HEK293 (cell line): ENCODE results near the gene USP32.
A peak's percentile ranks its signal among the peaks of the same experiment; 100 is the strongest.

Experiments
- CTCF ChIA-PET: fragments of 350-600 bp; formaldehyde crosslinking; extraction: SDS; loops from one replicate; lab custom pipeline; 2021; ENCODE audit warnings: antibody characterized with exemption; lab: Yijun Ruan, JAX
- POLR2A ChIA-PET: fragments of 300-600 bp; formaldehyde crosslinking; extraction: SDS; loops from one replicate; lab custom pipeline; 2020; ENCODE audit warnings: antibody characterized with exemption, inconsistent platforms; lab: Yijun Ruan, JAX
- H3K27ac ChIP-seq: fragments of 200-500 bp; sonication (Bioruptor generic); 2 replicates; pipeline ENCODE4 v1.5.1; 2014; ENCODE audit warnings: low read depth, low read length, control low read depth, inconsistent platforms; ENCODE audit errors: extremely low read depth
- H3K36me3 ChIP-seq, 2 experiments: fragments of 200-500 bp in 1 of 2; sonication (Bioruptor generic) in 1 of 2; 1 replicate in 1 of 2; 2 replicates in 1 of 2; pipeline ENCODE4 v1.5.1; 2014 to 2017; ENCODE audit warnings: inconsistent platforms in 2 of 2, low read length in 2 of 2; ENCODE audit not compliant: control insufficient read depth in 2 of 2, insufficient read depth in 1 of 2
- H3K4me1 ChIP-seq: fragments of 200-500 bp; sonication (Bioruptor generic); 2 replicates; pipeline ENCODE4 v1.5.1; 2014; ENCODE audit warnings: mild to moderate bottlenecking, low read length, inconsistent platforms; ENCODE audit not compliant: control insufficient read depth, insufficient read depth
- H3K4me3 ChIP-seq: 2 replicates; pipeline ENCODE4 v1.5.1; 2011; ENCODE audit warnings: low read depth, mild to moderate bottlenecking, control low read depth, low read length, moderate library complexity
- H3K9me3 ChIP-seq: fragments of 200-500 bp; sonication (Bioruptor generic); 2 replicates; pipeline ENCODE4 v1.5.1; 2014; ENCODE audit warnings: low read depth, low read length, inconsistent platforms; ENCODE audit not compliant: control insufficient read depth, insufficient read depth
- GLIS2 ChIP-seq: fragments of 450-650 bp; formaldehyde crosslinking; IDR thresholded peaks from 2 replicates; pipeline ENCODE4 v1.5.1; 2016; ENCODE audit warnings: missing biosample characterization, missing genetic modification characterization
- HOXA7 ChIP-seq: sonication (generic); formaldehyde crosslinking; IDR thresholded peaks from 2 replicates; pipeline ENCODE4 v1.8.1; 2022; ENCODE audit warnings: missing genetic modification reagents, borderline replicate concordance
- MYNN ChIP-seq: fragments of 450-650 bp; formaldehyde crosslinking; IDR thresholded peaks from 2 replicates; pipeline ENCODE4 v1.5.1; 2016; ENCODE audit warnings: missing biosample characterization, missing genetic modification characterization, borderline replicate concordance
- OVOL3 ChIP-seq: fragments of 450-650 bp; formaldehyde crosslinking; IDR thresholded peaks from 2 replicates; pipeline ENCODE4 v1.5.1; 2016; ENCODE audit warnings: missing biosample characterization, missing genetic modification characterization
- SCRT2 ChIP-seq: fragments of 450-650 bp; formaldehyde crosslinking; IDR thresholded peaks from 2 replicates; pipeline ENCODE4 v1.5.1; 2016; ENCODE audit warnings: missing biosample characterization, missing genetic modification characterization
- SETDB1 ChIP-seq: IDR thresholded peaks from one replicate; pipeline ENCODE4 v1.6.1; 2017; ENCODE audit warnings: mild to moderate bottlenecking, low read length, moderate library complexity, mixed read lengths; ENCODE audit not compliant: insufficient read length
- SP2 ChIP-seq: fragments of 450-650 bp; formaldehyde crosslinking; IDR thresholded peaks from 2 replicates; pipeline ENCODE4 v1.5.1; 2016; ENCODE audit warnings: missing biosample characterization, missing genetic modification characterization
- YY1 ChIP-seq: fragments of 450-650 bp; formaldehyde crosslinking; IDR thresholded peaks from 2 replicates; pipeline ENCODE4 v1.5.1; 2018; ENCODE audit warnings: missing biosample characterization, missing genetic modification characterization
- ZNF121 ChIP-seq: fragments of 450-650 bp; formaldehyde crosslinking; IDR thresholded peaks from 2 replicates; pipeline ENCODE4 v1.5.1; 2016; ENCODE audit warnings: missing biosample characterization, missing genetic modification characterization
- ZNF184 ChIP-seq: fragments of 450-650 bp; IDR thresholded peaks from 2 replicates; pipeline ENCODE4 v1.5.1; 2018; ENCODE audit warnings: missing biosample characterization, mild to moderate bottlenecking, missing genetic modification characterization
- ZNF266 ChIP-seq: fragments of 450-650 bp; formaldehyde crosslinking; IDR thresholded peaks from 2 replicates; pipeline ENCODE4 v1.5.1; 2016; ENCODE audit warnings: missing biosample characterization, missing genetic modification characterization, low read depth
- ZNF548 ChIP-seq: fragments of 450-650 bp; formaldehyde crosslinking; IDR thresholded peaks from 2 replicates; pipeline ENCODE4 v1.5.1; 2016; ENCODE audit warnings: missing biosample characterization, missing genetic modification characterization
- ZNF623 ChIP-seq: fragments of 450-650 bp; formaldehyde crosslinking; IDR thresholded peaks from 2 replicates; pipeline ENCODE4 v1.5.1; 2016; ENCODE audit warnings: missing biosample characterization, missing genetic modification characterization
- TF ChIP-seq, protein P1 (sequence below): fragments of 450-650 bp; formaldehyde crosslinking; IDR thresholded peaks from 2 replicates; pipeline ENCODE4 v1.5.1; 2016; ENCODE audit warnings: missing biosample characterization, missing genetic modification characterization
- TF ChIP-seq, protein P2 (sequence below): fragments of 450-650 bp; formaldehyde crosslinking; optimal IDR thresholded peaks from 2 replicates; pipeline ENCODE3; 2016; ENCODE audit warnings: missing biosample characterization, mild to moderate bottlenecking, missing genetic modification characterization
- TF ChIP-seq, protein P3 (sequence below): fragments of 450-650 bp; formaldehyde crosslinking; IDR thresholded peaks from 2 replicates; pipeline ENCODE4 v1.5.1; 2016; ENCODE audit warnings: missing biosample characterization, missing genetic modification characterization, borderline replicate concordance
- TF ChIP-seq, protein P4 (sequence below): fragments of 450-650 bp; formaldehyde crosslinking; IDR thresholded peaks from 2 replicates; pipeline ENCODE4 v1.5.1; 2016; ENCODE audit warnings: missing biosample characterization, missing genetic modification characterization
- TF ChIP-seq, protein P5 (sequence below): fragments of 450-650 bp; formaldehyde crosslinking; IDR thresholded peaks from 2 replicates; pipeline ENCODE4 v1.5.1; 2016; ENCODE audit warnings: missing biosample characterization, missing genetic modification characterization, low read depth
- TF ChIP-seq, protein P6 (sequence below): fragments of 450-650 bp; formaldehyde crosslinking; IDR thresholded peaks from 2 replicates; pipeline ENCODE4 v1.5.1; 2016; ENCODE audit warnings: missing biosample characterization, missing genetic modification characterization

Gene USP32

DNA sequence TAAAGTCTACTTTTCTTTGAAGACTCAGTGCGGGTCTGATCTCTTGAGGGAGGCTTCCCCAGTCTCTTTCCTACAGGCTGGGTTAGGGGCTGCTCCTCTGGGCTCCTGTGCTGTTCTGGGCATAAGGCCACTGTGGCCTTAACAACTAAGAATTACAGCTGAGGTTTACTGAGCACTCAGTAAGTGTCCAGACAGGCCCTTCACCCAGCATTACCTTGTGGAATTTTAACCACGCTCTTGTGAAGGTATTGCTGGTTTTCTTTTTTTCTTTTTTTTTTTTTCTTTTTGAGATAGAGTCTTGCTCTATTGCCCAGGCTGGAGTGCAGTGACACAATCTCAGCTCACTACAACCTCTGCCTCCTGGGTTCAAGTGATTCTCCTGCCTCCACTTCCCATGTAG lies 245.7 kb downstream of the USP32 start:
- H3K4me3 ChIP-seq: no peak overlapping the region
- H3K9me3 ChIP-seq: no peaks in the 10 kb centered on the region
- no peaks in the 10 kb centered on the region for H3K36me3 ChIP-seq
- ChIA-PET CTCF (interaction anchor here (0.6 to 1.5 kb wide), 3 partner anchors 16 to 83 kb away, joined by 3 to 4 read pairs (median 4); no protein-coding TSS in a partner anchor), POLR2A (interaction anchor here (0.6 kb wide), 1 partner anchor 58 kb away, joined by 3 read pairs; no protein-coding TSS in a partner anchor)
- H3K27ac ChIP-seq: no peak overlapping the region
- H3K4me1 ChIP-seq: peaks cover 4% of the 10 kb centered on the region
- TF ChIP-seq, protein P1, sequence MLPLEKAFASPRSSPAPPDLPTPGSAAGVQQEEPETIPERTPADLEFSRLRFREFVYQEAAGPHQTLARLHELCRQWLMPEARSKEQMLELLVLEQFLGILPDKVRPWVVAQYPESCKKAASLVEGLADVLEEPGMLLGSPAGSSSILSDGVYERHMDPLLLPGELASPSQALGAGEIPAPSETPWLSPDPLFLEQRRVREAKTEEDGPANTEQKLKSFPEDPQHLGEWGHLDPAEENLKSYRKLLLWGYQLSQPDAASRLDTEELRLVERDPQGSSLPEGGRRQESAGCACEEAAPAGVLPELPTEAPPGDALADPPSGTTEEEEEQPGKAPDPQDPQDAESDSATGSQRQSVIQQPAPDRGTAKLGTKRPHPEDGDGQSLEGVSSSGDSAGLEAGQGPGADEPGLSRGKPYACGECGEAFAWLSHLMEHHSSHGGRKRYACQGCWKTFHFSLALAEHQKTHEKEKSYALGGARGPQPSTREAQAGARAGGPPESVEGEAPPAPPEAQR (tag by site-specific recombination): no peak
- TF ChIP-seq SP2 (tag by site-specific recombination) (no peak), ZNF266 (tag by site-specific recombination) (no peak), ZNF121 (tag by site-specific recombination) (peak; percentile 69), SCRT2 (no peak)
- TF ChIP-seq, protein P2, sequence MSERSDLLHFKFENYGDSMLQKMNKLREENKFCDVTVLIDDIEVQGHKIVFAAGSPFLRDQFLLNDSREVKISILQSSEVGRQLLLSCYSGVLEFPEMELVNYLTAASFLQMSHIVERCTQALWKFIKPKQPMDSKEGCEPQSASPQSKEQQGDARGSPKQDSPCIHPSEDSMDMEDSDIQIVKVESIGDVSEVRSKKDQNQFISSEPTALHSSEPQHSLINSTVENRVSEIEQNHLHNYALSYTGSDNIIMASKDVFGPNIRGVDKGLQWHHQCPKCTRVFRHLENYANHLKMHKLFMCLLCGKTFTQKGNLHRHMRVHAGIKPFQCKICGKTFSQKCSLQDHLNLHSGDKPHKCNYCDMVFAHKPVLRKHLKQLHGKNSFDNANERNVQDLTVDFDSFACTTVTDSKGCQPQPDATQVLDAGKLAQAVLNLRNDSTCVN (tag by site-specific recombination): no peak
- TF ChIP-seq, all 188 proteins: peak for 1

DNA sequence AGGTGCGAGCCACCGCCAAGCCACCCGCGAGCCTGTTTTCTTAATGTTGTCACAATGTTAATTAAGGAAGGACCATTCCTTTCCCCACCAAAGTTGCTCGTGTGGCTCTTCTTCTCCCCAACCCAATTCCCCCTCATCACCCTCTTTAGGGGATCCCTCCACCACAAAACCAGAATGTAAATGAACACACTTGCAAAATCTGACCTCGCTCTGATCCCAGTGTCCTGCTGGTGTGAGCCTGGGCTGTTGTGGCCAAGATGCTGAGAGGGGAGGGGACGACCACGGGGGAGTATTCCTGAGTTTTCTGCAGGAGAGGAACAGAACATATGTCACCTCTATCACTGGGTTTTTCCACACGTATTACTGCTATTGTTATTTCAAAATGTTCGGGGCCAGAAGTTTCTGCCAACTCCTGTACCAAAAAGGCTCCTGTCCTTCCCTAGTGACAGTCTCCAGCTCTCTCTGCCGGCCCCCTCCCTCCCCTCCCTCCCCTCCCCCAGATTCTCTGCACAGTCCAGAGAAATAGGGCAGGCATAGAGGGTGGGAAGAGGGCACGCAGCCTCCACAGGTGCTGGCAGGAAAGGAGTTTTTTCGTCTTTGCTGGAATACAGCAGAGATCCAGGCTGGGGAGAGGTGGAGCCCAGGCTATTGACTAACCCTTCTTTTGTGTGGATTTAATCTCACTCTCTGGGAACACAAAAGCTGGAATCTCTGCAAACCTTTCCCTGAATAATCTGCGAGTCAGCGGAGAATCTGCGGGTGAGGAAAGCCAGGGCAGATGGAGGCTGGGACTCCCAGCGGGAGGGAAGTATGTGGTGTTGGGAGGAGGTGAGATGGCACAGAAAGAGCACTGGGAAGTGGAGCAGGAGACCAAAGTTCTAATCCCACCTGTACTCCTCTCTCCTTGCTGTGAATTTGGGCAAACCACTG lies 246.7 kb downstream of the USP32 start:
- POLR2A ChIA-PET: no interaction called here
- no peaks in the 10 kb centered on the region for H3K36me3 ChIP-seq
- H3K4me1 ChIP-seq: peaks cover 4% of the 10 kb centered on the region
- H3K4me3 ChIP-seq: no peak overlapping the region
- H3K27ac ChIP-seq: no peak overlapping the region
- TF ChIP-seq SCRT2: 0 out of 2 replicates have a peak, but pooled peaks have one; percentile 16
- TF ChIP-seq ZNF548 (tag by site-specific recombination): no peak
- CTCF ChIA-PET: interaction anchor here (0.6 kb wide), 1 partner anchor 245 kb away, joined by 4 read pairs; no protein-coding TSS in a partner anchor
- H3K9me3 ChIP-seq: no peaks in the 10 kb centered on the region

DNA sequence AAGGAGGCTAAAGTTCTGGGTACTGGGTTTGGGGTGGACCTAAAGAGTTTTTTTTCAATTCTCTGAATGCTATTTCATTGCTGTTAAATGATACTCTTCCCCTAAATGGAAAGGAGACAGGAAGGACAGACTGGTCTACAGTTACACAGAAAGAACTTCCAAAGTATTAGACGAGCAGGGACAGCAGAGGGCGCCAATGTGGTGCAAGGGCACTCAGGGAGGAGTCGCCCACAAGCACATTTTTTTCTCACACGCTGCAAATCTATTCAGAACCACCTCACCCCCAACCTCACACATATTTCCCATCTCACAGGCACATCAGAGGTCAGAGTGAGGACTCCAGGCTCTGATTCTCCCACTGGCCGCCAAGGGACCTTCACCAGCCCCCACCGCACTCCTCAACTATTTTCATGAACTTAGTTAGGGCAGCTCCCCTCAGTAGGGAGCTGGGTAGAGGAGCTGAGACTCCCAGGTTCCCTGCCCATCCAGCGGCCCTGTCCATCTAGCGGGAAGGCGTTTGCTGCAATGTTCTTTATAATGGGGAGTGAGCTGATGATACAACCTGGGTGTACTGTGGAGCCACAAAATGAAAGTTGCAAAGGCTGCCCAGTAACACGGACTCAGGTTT lies 248.9 kb downstream of the USP32 start:
- no peak overlapping the region for H3K27ac ChIP-seq
- H3K36me3 ChIP-seq: no peaks in the 10 kb centered on the region
- POLR2A ChIA-PET: interaction anchor here (0.6 to 1.0 kb wide), 2 partner anchors 14 to 15 kb away, joined by 4 to 7 read pairs; no protein-coding TSS in a partner anchor
- H3K4me1 ChIP-seq: peaks cover 4% of the 10 kb centered on the region
- no peaks in the 10 kb centered on the region for H3K9me3 ChIP-seq
- CTCF ChIA-PET: interaction anchor here (0.6 to 2.1 kb wide), 27 partner anchors 8 to 497 kb away, joined by 3 to 16 read pairs (median 3); no protein-coding TSS in a partner anchor
- no peak overlapping the region for H3K4me3 ChIP-seq
- TF ChIP-seq, protein P3, sequence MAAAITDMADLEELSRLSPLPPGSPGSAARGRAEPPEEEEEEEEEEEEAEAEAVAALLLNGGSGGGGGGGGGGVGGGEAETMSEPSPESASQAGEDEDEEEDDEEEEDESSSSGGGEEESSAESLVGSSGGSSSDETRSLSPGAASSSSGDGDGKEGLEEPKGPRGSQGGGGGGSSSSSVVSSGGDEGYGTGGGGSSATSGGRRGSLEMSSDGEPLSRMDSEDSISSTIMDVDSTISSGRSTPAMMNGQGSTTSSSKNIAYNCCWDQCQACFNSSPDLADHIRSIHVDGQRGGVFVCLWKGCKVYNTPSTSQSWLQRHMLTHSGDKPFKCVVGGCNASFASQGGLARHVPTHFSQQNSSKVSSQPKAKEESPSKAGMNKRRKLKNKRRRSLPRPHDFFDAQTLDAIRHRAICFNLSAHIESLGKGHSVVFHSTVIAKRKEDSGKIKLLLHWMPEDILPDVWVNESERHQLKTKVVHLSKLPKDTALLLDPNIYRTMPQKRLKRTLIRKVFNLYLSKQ (tag by site-specific recombination): no peak
- TF ChIP-seq OVOL3 (tag by site-specific recombination) (no peak), SETDB1 (no peak), GLIS2 (no peak), ZNF184 (no peak), YY1 (tag by site-specific recombination) (no peak), ZNF623 (tag by site-specific recombination) (no peak), HOXA7 (no peak), MYNN (no peak)
- TF ChIP-seq, protein P4, sequence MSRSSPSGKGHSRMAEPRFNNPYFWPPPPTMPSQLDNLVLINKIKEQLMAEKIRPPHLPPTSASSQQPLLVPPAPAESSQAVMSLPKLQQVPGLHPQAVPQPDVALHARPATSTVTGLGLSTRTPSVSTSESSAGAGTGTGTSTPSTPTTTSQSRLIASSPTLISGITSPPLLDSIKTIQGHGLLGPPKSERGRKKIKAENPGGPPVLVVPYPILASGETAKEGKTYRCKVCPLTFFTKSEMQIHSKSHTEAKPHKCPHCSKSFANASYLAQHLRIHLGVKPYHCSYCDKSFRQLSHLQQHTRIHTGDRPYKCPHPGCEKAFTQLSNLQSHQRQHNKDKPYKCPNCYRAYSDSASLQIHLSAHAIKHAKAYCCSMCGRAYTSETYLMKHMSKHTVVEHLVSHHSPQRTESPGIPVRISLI: peak; percentile 95
- TF ChIP-seq, protein P5, sequence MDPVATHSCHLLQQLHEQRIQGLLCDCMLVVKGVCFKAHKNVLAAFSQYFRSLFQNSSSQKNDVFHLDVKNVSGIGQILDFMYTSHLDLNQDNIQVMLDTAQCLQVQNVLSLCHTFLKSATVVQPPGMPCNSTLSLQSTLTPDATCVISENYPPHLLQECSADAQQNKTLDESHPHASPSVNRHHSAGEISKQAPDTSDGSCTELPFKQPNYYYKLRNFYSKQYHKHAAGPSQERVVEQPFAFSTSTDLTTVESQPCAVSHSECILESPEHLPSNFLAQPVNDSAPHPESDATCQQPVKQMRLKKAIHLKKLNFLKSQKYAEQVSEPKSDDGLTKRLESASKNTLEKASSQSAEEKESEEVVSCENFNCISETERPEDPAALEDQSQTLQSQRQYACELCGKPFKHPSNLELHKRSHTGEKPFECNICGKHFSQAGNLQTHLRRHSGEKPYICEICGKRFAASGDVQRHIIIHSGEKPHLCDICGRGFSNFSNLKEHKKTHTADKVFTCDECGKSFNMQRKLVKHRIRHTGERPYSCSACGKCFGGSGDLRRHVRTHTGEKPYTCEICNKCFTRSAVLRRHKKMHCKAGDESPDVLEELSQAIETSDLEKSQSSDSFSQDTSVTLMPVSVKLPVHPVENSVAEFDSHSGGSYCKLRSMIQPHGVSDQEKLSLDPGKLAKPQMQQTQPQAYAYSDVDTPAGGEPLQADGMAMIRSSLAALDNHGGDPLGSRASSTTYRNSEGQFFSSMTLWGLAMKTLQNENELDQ: no peak
- TF ChIP-seq, protein P6, sequence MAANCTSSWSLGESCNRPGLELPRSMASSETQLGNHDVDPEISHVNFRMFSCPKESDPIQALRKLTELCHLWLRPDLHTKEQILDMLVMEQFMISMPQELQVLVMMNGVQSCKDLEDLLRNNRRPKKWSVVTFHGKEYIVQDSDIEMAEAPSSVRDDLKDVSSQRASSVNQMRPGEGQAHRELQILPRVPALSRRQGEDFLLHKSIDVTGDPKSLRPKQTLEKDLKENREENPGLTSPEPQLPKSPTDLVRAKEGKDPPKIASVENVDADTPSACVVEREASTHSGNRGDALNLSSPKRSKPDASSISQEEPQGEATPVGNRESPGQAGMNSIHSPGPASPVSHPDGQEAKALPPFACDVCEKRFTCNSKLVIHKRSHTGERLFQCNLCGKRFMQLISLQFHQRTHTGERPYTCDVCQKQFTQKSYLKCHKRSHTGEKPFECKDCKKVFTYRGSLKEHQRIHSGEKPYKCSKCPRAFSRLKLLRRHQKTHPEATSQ (tag by site-specific recombination): no peak
